HG03565 (cell line): ENCODE measurements around the gene TIGD3.

Experiments used
- ATAC-seq: cut with Tn5 transposase; IDR thresholded peaks from one replicate; pipeline ENCODE4 v1.9.1; 2021; ENCODE audit warnings: mild to moderate bottlenecking, moderate library complexity; ENCODE audit not compliant: unreplicated experiment

TIGD3 gene

GRCh38 chr11:65388731-65389130 is 34.2 kb downstream of the TIGD3 start:
- no peak for ATAC-seq

GRCh38 chr11:65389294-65389980 is 34.9 kb downstream of the TIGD3 start:
- no peak for ATAC-seq

GRCh38 chr11:65390099-65390941 is 35.8 kb downstream of the TIGD3 start:
- ATAC-seq, result no peak

- ATAC-seq, result no peak
These were observed 36.4 kb downstream of the TIGD3 start for GRCh38 chr11:65390996-65391395.

GRCh38 chr11:65392186-65392829 is 37.8 kb downstream of the TIGD3 start:
- ATAC-seq, result no peak

- ATAC-seq, result no peak
These were observed 38.3 kb downstream of the TIGD3 start for GRCh38 chr11:65392899-65393298.

GRCh38 chr11:65393513-65394079 is 39.0 kb downstream of the TIGD3 start:
- ATAC-seq, result no peak

GRCh38 chr11:65394125-65394536 is 39.6 kb downstream of the TIGD3 start:
- ATAC-seq, result no peak

GRCh38 chr11:65395961-65396530 is 41.5 kb downstream of the TIGD3 start:
- ATAC-seq, result no peak

- no peak for ATAC-seq
These were observed 42.5 kb downstream of the TIGD3 start for GRCh38 chr11:65396769-65397745.

GRCh38 chr11:65398362-65398910 is 43.9 kb downstream of the TIGD3 start:
- ATAC-seq, result no peak

GRCh38 chr11:65399249-65399648 is 44.7 kb downstream of the TIGD3 start:
- no peak for ATAC-seq

- ATAC-seq, result no peak
These were observed 45.3 kb downstream of the TIGD3 start for GRCh38 chr11:65399845-65400244.

GRCh38 chr11:65400307-65401072 is 45.9 kb downstream of the TIGD3 start:
- ATAC-seq, result no peak

- no peak for ATAC-seq
These were observed 46.7 kb downstream of the TIGD3 start for GRCh38 chr11:65401073-65401802.

- ATAC-seq, result no peak
These were observed 47.3 kb downstream of the TIGD3 start for GRCh38 chr11:65401803-65402248.

- no peak for ATAC-seq
These were observed 48.2 kb downstream of the TIGD3 start for GRCh38 chr11:65402790-65403189.

- no peak for ATAC-seq
These were observed 49.1 kb downstream of the TIGD3 start for GRCh38 chr11:65403607-65404121.
